Activated naive CD4-positive, alpha-beta T cell (primary cell): ENCODE measurements around the gene DUSP14.

Experiments used
- DNase-seq, 4 experiments: peaks; one replicate each; lab custom pipeline; 2025; lab: John Stamatoyannopoulos, UW

DUSP14 gene

GRCh38 chr17:37517881-37518280 lies 28.2 kb downstream of the DUSP14 start:
- DNase-seq: no peak

GRCh38 chr17:37518826-37519225 lies 29.1 kb downstream of the DUSP14 start:
- no peak for DNase-seq

- DNase-seq: no peak
Observed at GRCh38 chr17:37519251-37519985, 29.7 kb downstream of the DUSP14 start.

GRCh38 chr17:37520174-37520573 lies 30.5 kb downstream of the DUSP14 start:
- no peak for DNase-seq

GRCh38 chr17:37521821-37522220 lies 32.1 kb downstream of the DUSP14 start:
- no peak for DNase-seq

GRCh38 chr17:37523715-37524219 lies 34.1 kb downstream of the DUSP14 start:
- no peak for DNase-seq

GRCh38 chr17:37527249-37527851 lies 37.7 kb downstream of the DUSP14 start:
- DNase-seq: no peak

GRCh38 chr17:37530420-37530819 lies 40.7 kb downstream of the DUSP14 start:
- DNase-seq: no peak

GRCh38 chr17:37532756-37533155 lies 43.1 kb downstream of the DUSP14 start:
- no peak for DNase-seq

GRCh38 chr17:37535906-37536305 lies 46.2 kb downstream of the DUSP14 start:
- no peak for DNase-seq

GRCh38 chr17:37538981-37539659 lies 49.4 kb downstream of the DUSP14 start:
- DNase-seq: no peak

GRCh38 chr17:37541880-37542660 lies 52.4 kb downstream of the DUSP14 start:
- no peak for DNase-seq

- DNase-seq: no peak
Observed at GRCh38 chr17:37543637-37544052, 54.0 kb downstream of the DUSP14 start.

GRCh38 chr17:37545486-37545885 lies 55.8 kb downstream of the DUSP14 start:
- no peak for DNase-seq

GRCh38 chr17:37546302-37546701 lies 56.6 kb downstream of the DUSP14 start:
- DNase-seq: no peak

- no peak for DNase-seq
Observed at GRCh38 chr17:37547986-37548385, 58.3 kb downstream of the DUSP14 start.

GRCh38 chr17:37551788-37552187 lies 62.1 kb downstream of the DUSP14 start:
- no peak for DNase-seq

GRCh38 chr17:37553401-37553966 lies 63.8 kb downstream of the DUSP14 start:
- DNase-seq: no peak

GRCh38 chr17:37555386-37555785 lies 65.7 kb downstream of the DUSP14 start:
- DNase-seq: no peak

GRCh38 chr17:37557482-37557881 lies 67.8 kb downstream of the DUSP14 start:
- DNase-seq: no peak

GRCh38 chr17:37558299-37558698 lies 68.6 kb downstream of the DUSP14 start:
- DNase-seq: no peak
